NCI-H460 (cell line): ENCODE data around the gene TCEA2. TPM values are rescaled to one million over a fixed set of nuclear protein-coding genes. Genes with fewer than 3 reads are reported as not detected.

Experiments
- DNase-seq: peaks from one replicate; pipeline ENCODE4 v3.0.0-alpha.2; 2016; ENCODE audit warnings: low read depth; ENCODE audit errors: extremely low read depth
- total RNA-seq: library from RNA; depleted of rRNA; stranded (reverse); fragments of >200 nt; shearing (Covaris generic); gene quantifications from 2 replicates; pipeline ENCODE4 v1.2.3, GENCODE V29; 2014

Gene TCEA2
- total RNA-seq, 1 experiment from 2014 or later, result 31.0 TPM

GRCh38 chr20:64090165-64090564 is 27.2 kb downstream of the TCEA2 start:
- no peak for DNase-seq

GRCh38 chr20:64091340-64091739 is 28.3 kb downstream of the TCEA2 start:
- no peak for DNase-seq

GRCh38 chr20:64091770-64092169 is 28.8 kb downstream of the TCEA2 start:
- no peak for DNase-seq

- DNase-seq, result no peak
Observed at GRCh38 chr20:64092258-64093012, 29.4 kb downstream of the TCEA2 start.

- DNase-seq, result no peak
Observed at GRCh38 chr20:64093013-64093503, 30.1 kb downstream of the TCEA2 start.

GRCh38 chr20:64095455-64095854 is 32.5 kb downstream of the TCEA2 start:
- no peak for DNase-seq

GRCh38 chr20:64095927-64096326 is 32.9 kb downstream of the TCEA2 start:
- DNase-seq, result no peak

GRCh38 chr20:64096535-64096934 is 33.5 kb downstream of the TCEA2 start:
- DNase-seq, result no peak

- DNase-seq, result no peak
Observed at GRCh38 chr20:64098471-64099013, 35.5 kb downstream of the TCEA2 start.

GRCh38 chr20:64099086-64099786 is 36.2 kb downstream of the TCEA2 start:
- no peak for DNase-seq

- DNase-seq, result no peak
Observed at GRCh38 chr20:64099880-64100565, 37.0 kb downstream of the TCEA2 start.

GRCh38 chr20:64100566-64100888 is 37.5 kb downstream of the TCEA2 start:
- no peak for DNase-seq

- DNase-seq, result no peak
Observed at GRCh38 chr20:64100946-64101688, 38.1 kb downstream of the TCEA2 start.

GRCh38 chr20:64101731-64102621 is 39.0 kb downstream of the TCEA2 start:
- peak; percentile 37 for DNase-seq

- DNase-seq, result no peak
Observed at GRCh38 chr20:64102647-64103354, 39.8 kb downstream of the TCEA2 start.

- no peak for DNase-seq
Observed at GRCh38 chr20:64103871-64104666, 41.1 kb downstream of the TCEA2 start.

- no peak for DNase-seq
Observed at GRCh38 chr20:64104667-64105451, 41.9 kb downstream of the TCEA2 start.
